SK-N-MC (cell line): ENCODE results near the gene ASB2.

ENCODE experiments used
- EZH2 ChIP-seq: fragments of 200-600 bp; sonication (generic); IDR thresholded peaks from one replicate; pipeline ENCODE4 v1.6.1; 2017; ENCODE audit warnings: antibody characterized with exemption
- FOXP2 ChIP-seq: optimal IDR thresholded peaks from 2 replicates; pipeline ENCODE3; 2011; ENCODE audit warnings: mild to moderate bottlenecking, moderate library complexity; ENCODE audit not compliant: insufficient read depth; ENCODE audit errors: extremely low read length, control extremely low read depth
- POLR2AphosphoS5 ChIP-seq: IDR thresholded peaks from 2 replicates; pipeline ENCODE4 v1.6.1; 2012; ENCODE audit warnings: mild to moderate bottlenecking, low read depth, low read length, borderline replicate concordance

DNA sequence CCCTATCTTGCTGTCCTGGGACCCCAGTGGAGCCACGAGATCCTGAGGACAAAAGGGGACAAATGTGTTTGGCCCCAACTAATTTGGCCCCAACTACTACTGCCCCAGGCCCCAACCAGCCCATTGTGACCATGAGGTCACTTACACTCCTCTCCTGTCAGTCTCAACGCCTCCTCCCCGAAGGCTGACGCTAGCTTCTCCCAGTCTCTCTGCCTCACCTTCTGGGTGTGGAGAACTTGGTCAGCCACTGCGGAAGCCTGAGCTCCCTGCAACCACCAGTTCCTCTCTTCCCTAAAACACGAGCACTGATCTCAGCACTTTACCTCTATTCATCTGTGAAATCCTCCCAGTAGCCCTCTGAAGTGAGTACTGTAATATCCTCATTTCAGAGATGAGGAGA lies 35.9 kb downstream of the ASB2 start:
- TF ChIP-seq EZH2 (no peak), POLR2AphosphoS5 (no peak), FOXP2 (no peak)
